ENCODE results near the gene MAST4.
A peak's percentile ranks its signal among the peaks of the same experiment; 100 is the strongest.

MAST4 gene

GRCh38 chr5:67178085-67178484 lies 581.9 kb downstream of the MAST4 start:
- 92 to 100% methylated on average over 1 of the region's 1 CpG for WGBS, 2 experiments
- H3K4me3 ChIP-seq (ENCODE audit: insufficient read depth, low read depth, low read length), result no peak overlapping the region
- no peaks in the 10 kb centered on the region for H3K27me3 ChIP-seq (ENCODE audit: control insufficient read depth, insufficient read depth, low read length, poor library complexity, severe bottlenecking)
- H3K27ac ChIP-seq (ENCODE audit: insufficient read depth, low read depth, low read length, poor library complexity, severe bottlenecking), result no peak overlapping the region
- no peaks in the 10 kb centered on the region for H3K9me3 ChIP-seq (ENCODE audit: control insufficient read depth, low read length)
- H3K4me1 ChIP-seq (ENCODE audit: control insufficient read depth, insufficient read depth, low read length), result peaks cover 21% of the 10 kb centered on the region
- no peaks in the 10 kb centered on the region for H3K36me3 ChIP-seq (ENCODE audit: control insufficient read depth, insufficient read depth, low read length)

DNA sequence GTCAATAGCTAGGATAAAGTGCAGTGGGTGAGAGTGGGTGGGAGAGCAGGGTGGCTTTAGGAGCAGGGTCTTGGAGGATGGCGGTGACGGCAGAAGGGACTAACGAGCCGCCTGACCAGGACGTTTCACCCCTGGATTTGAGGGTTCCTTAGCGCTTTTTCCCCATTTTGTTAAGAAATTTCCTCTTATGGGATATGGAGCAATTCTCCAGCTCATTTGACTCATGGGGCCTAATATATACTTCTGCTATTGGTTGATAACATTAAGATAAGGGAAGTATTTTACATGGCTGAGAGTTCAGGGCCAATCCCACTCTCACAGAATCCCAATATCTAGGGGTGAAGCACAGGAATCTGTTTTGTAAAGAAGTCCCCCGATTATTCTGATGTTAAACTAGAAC lies 582.8 kb downstream of the MAST4 start:
- Histone ChIP-seq H3K27me3 (ENCODE audit: control insufficient read depth, insufficient read depth, low read length, poor library complexity, severe bottlenecking) (no peaks in the 10 kb centered on the region), H3K9me3 (ENCODE audit: control insufficient read depth, low read length) (no peaks in the 10 kb centered on the region), H3K4me3 (ENCODE audit: insufficient read depth, low read depth, low read length) (no peak overlapping the region), H3K36me3 (ENCODE audit: control insufficient read depth, insufficient read depth, low read length) (no peaks in the 10 kb centered on the region), H3K4me1 (ENCODE audit: control insufficient read depth, insufficient read depth, low read length) (peaks cover 24% of the 10 kb centered on the region), H3K27ac (ENCODE audit: insufficient read depth, low read depth, low read length, poor library complexity, severe bottlenecking) (no peak overlapping the region)
- WGBS, 2 experiments, result 94 to 95% methylated on average over 7 of the region's 7 CpGs

DNA sequence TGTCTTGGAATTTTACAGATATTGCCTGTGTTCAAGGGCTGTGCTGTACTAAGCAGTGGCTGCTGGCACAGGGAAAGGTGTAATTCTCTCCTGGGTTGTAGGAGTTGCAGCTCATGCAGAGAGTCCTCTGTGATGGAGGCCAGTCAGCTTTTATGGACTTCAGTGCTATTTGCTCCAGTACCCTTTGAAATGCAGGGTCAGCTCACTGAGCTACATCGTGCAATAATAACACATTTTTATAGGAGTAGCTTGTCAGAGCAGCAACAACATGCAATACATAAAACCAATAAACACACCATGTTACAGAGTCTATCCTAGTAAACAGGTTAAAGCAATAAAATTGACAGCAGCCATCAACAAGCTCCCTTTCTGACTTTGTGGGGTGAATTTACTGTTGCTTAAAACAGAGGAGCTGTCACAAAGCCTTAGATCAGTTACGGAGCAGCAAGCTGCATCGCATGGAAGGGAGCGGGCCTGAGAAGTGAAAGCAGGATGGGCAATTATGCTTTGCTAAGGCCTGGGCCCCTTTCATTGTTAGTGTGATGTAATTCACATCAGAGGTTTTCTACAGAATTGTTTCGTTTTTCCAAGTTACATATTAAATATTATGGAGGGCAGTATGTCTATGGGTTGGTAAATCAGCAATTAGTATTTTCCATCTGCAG lies 583.6 kb downstream of the MAST4 start:
- Histone ChIP-seq H3K4me1 (ENCODE audit: control insufficient read depth, insufficient read depth, low read length) (peaks cover 24% of the 10 kb centered on the region), H3K27ac (ENCODE audit: insufficient read depth, low read depth, low read length, poor library complexity, severe bottlenecking) (no peak overlapping the region), H3K36me3 (ENCODE audit: control insufficient read depth, insufficient read depth, low read length) (no peaks in the 10 kb centered on the region), H3K27me3 (ENCODE audit: control insufficient read depth, insufficient read depth, low read length, poor library complexity, severe bottlenecking) (no peaks in the 10 kb centered on the region), H3K9me3 (ENCODE audit: control insufficient read depth, low read length) (no peaks in the 10 kb centered on the region), H3K4me3 (ENCODE audit: insufficient read depth, low read depth, low read length) (no peak overlapping the region)
- 89 to 93% methylated on average over 4 to 5 of the region's 5 CpGs for WGBS, 2 experiments

- no peaks in the 10 kb centered on the region for H3K36me3 ChIP-seq (ENCODE audit: control insufficient read depth, insufficient read depth, low read length)
- no peaks in the 10 kb centered on the region for H3K27me3 ChIP-seq (ENCODE audit: control insufficient read depth, insufficient read depth, low read length, poor library complexity, severe bottlenecking)
- H3K4me3 ChIP-seq (ENCODE audit: insufficient read depth, low read depth, low read length), result no peak overlapping the region
- WGBS, 2 experiments, result 42 to 45% methylated on average over 5 of the region's 5 CpGs
- peaks cover 24% of the 10 kb centered on the region for H3K4me1 ChIP-seq (ENCODE audit: control insufficient read depth, insufficient read depth, low read length)
- no peaks in the 10 kb centered on the region for H3K9me3 ChIP-seq (ENCODE audit: control insufficient read depth, low read length)
- peak overlapping the region; percentile 69 for H3K27ac ChIP-seq (ENCODE audit: insufficient read depth, low read depth, low read length, poor library complexity, severe bottlenecking)
Observed at GRCh38 chr5:67181648-67182221, 585.5 kb downstream of the MAST4 start.

GRCh38 chr5:67182301-67182790 lies 586.2 kb downstream of the MAST4 start:
- 5 to 8% methylated on average over 5 to 6 of the region's 6 CpGs for WGBS, 2 experiments
- no peaks in the 10 kb centered on the region for H3K27me3 ChIP-seq (ENCODE audit: control insufficient read depth, insufficient read depth, low read length, poor library complexity, severe bottlenecking)
- H3K36me3 ChIP-seq (ENCODE audit: control insufficient read depth, insufficient read depth, low read length), result no peaks in the 10 kb centered on the region
- no peak overlapping the region for H3K4me3 ChIP-seq (ENCODE audit: insufficient read depth, low read depth, low read length)
- peaks cover 24% of the 10 kb centered on the region for H3K4me1 ChIP-seq (ENCODE audit: control insufficient read depth, insufficient read depth, low read length)
- H3K27ac ChIP-seq (ENCODE audit: insufficient read depth, low read depth, low read length, poor library complexity, severe bottlenecking), result no peak overlapping the region
- H3K9me3 ChIP-seq (ENCODE audit: control insufficient read depth, low read length), result no peaks in the 10 kb centered on the region

GRCh38 chr5:67183859-67184258 lies 587.7 kb downstream of the MAST4 start:
- Histone ChIP-seq H3K27me3 (ENCODE audit: control insufficient read depth, insufficient read depth, low read length, poor library complexity, severe bottlenecking) (no peaks in the 10 kb centered on the region), H3K4me3 (ENCODE audit: insufficient read depth, low read depth, low read length) (no peak overlapping the region), H3K36me3 (ENCODE audit: control insufficient read depth, insufficient read depth, low read length) (no peaks in the 10 kb centered on the region), H3K9me3 (ENCODE audit: control insufficient read depth, low read length) (no peaks in the 10 kb centered on the region), H3K4me1 (ENCODE audit: control insufficient read depth, insufficient read depth, low read length) (peaks cover 24% of the 10 kb centered on the region), H3K27ac (ENCODE audit: insufficient read depth, low read depth, low read length, poor library complexity, severe bottlenecking) (no peak overlapping the region)
- 95 to 100% methylated on average over 3 of the region's 3 CpGs for WGBS, 2 experiments

GRCh38 chr5:67187006-67187715 lies 591.0 kb downstream of the MAST4 start:
- H3K4me1 ChIP-seq (ENCODE audit: control insufficient read depth, insufficient read depth, low read length), result peaks cover 13% of the 10 kb centered on the region
- H3K4me3 ChIP-seq (ENCODE audit: insufficient read depth, low read depth, low read length), result no peak overlapping the region
- no peak overlapping the region for H3K27ac ChIP-seq (ENCODE audit: insufficient read depth, low read depth, low read length, poor library complexity, severe bottlenecking)
- H3K36me3 ChIP-seq (ENCODE audit: control insufficient read depth, insufficient read depth, low read length), result no peaks in the 10 kb centered on the region
- no peaks in the 10 kb centered on the region for H3K27me3 ChIP-seq (ENCODE audit: control insufficient read depth, insufficient read depth, low read length, poor library complexity, severe bottlenecking)
- no peaks in the 10 kb centered on the region for H3K9me3 ChIP-seq (ENCODE audit: control insufficient read depth, low read length)
- WGBS, 2 experiments, result 100% methylated on average over 1 of the region's 1 CpG; no CpG with 5 or more reads in 1 of the 2 experiments

DNA sequence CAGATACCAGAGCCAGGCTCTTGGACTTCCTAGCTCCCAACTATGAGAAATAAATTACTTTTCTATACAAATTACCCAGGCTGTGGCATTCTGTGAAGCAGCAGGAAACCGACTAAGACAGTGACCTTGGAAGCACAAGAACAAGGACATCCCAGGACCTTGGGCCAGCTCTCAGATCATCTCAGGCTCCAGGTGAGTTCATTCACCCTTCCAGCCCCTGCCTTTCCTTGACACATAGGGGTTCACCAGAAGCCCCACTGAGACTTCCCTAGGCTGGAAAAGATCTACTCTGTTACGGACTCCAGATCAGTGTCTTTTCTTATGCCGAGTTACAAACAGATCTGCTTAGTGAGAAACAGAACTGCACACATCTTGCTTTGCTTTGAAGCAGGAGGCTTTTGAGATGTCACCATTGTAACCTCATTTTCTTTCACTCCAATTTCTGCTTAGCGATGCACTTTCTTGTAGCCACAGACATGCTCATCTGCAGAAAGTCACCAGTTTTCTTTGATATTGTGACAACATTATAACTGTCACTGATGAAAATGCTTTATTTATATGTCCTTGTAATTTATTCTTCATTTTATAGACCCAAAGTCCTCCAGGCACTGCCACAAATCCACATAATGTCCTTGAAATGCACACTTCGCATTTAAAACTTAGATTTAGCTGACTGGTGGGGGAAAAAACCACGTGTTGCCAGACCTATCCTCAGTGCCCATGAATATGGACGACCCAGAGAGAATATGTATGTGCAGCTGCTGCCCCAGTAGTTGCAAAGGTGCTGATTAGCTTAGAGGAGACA lies 592.3 kb downstream of the MAST4 start:
- Histone ChIP-seq H3K36me3 (ENCODE audit: control insufficient read depth, insufficient read depth, low read length) (no peaks in the 10 kb centered on the region), H3K9me3 (ENCODE audit: control insufficient read depth, low read length) (no peaks in the 10 kb centered on the region), H3K4me3 (ENCODE audit: insufficient read depth, low read depth, low read length) (no peak overlapping the region), H3K4me1 (ENCODE audit: control insufficient read depth, insufficient read depth, low read length) (no peaks in the 10 kb centered on the region), H3K27me3 (ENCODE audit: control insufficient read depth, insufficient read depth, low read length, poor library complexity, severe bottlenecking) (no peaks in the 10 kb centered on the region), H3K27ac (ENCODE audit: insufficient read depth, low read depth, low read length, poor library complexity, severe bottlenecking) (no peak overlapping the region)
- WGBS, 2 experiments, result 92% methylated on average over 7 of the region's 7 CpGs

- WGBS, 2 experiments, result 95 to 96% methylated on average over 3 of the region's 3 CpGs
- Histone ChIP-seq H3K4me3 (ENCODE audit: insufficient read depth, low read depth, low read length) (no peak overlapping the region), H3K9me3 (ENCODE audit: control insufficient read depth, low read length) (no peaks in the 10 kb centered on the region), H3K36me3 (ENCODE audit: control insufficient read depth, insufficient read depth, low read length) (no peaks in the 10 kb centered on the region), H3K4me1 (ENCODE audit: control insufficient read depth, insufficient read depth, low read length) (no peaks in the 10 kb centered on the region), H3K27ac (ENCODE audit: insufficient read depth, low read depth, low read length, poor library complexity, severe bottlenecking) (no peak overlapping the region), H3K27me3 (ENCODE audit: control insufficient read depth, insufficient read depth, low read length, poor library complexity, severe bottlenecking) (no peaks in the 10 kb centered on the region)
Observed at GRCh38 chr5:67189079-67189354, 592.8 kb downstream of the MAST4 start.

- no peak overlapping the region for H3K27ac ChIP-seq (ENCODE audit: insufficient read depth, low read depth, low read length, poor library complexity, severe bottlenecking)
- 96% methylated on average over 1 of the region's 1 CpG for WGBS, 2 experiments
- no peaks in the 10 kb centered on the region for H3K27me3 ChIP-seq (ENCODE audit: control insufficient read depth, insufficient read depth, low read length, poor library complexity, severe bottlenecking)
- H3K4me1 ChIP-seq (ENCODE audit: control insufficient read depth, insufficient read depth, low read length), result no peaks in the 10 kb centered on the region
- no peaks in the 10 kb centered on the region for H3K36me3 ChIP-seq (ENCODE audit: control insufficient read depth, insufficient read depth, low read length)
- no peak overlapping the region for H3K4me3 ChIP-seq (ENCODE audit: insufficient read depth, low read depth, low read length)
- H3K9me3 ChIP-seq (ENCODE audit: control insufficient read depth, low read length), result no peaks in the 10 kb centered on the region
Observed at GRCh38 chr5:67189931-67190330, 593.7 kb downstream of the MAST4 start.
